Fibroblast of skin of abdomen (primary cell): ENCODE data around the gene NTSR1.

Experiments
- DNase-seq: peaks from one replicate; pipeline ENCODE4 v3.0.0-alpha.2; 2013

NTSR1 gene

GRCh38 chr20:62741191-62741691, 32.6 kb downstream of the NTSR1 start:
- no peak for DNase-seq

- no peak for DNase-seq
Measured at GRCh38 chr20:62741701-62742491, 33.3 kb downstream of the NTSR1 start.

- no peak for DNase-seq
Measured at GRCh38 chr20:62742550-62742949, 33.9 kb downstream of the NTSR1 start.

- no peak for DNase-seq
Measured at GRCh38 chr20:62742979-62743776, 34.5 kb downstream of the NTSR1 start.

GRCh38 chr20:62743777-62744317, 35.2 kb downstream of the NTSR1 start:
- DNase-seq: no peak

- no peak for DNase-seq
Measured at GRCh38 chr20:62744741-62745191, 36.1 kb downstream of the NTSR1 start.

- no peak for DNase-seq
Measured at GRCh38 chr20:62745279-62745951, 36.8 kb downstream of the NTSR1 start.

GRCh38 chr20:62745952-62746288, 37.3 kb downstream of the NTSR1 start:
- DNase-seq: no peak

- no peak for DNase-seq
Measured at GRCh38 chr20:62748311-62748710, 39.7 kb downstream of the NTSR1 start.

- DNase-seq: no peak
Measured at GRCh38 chr20:62749851-62750445, 41.3 kb downstream of the NTSR1 start.

- DNase-seq: no peak
Measured at GRCh38 chr20:62751551-62752150, 43.0 kb downstream of the NTSR1 start.

GRCh38 chr20:62752181-62752670, 43.6 kb downstream of the NTSR1 start:
- DNase-seq: no peak

- peak; percentile 11 for DNase-seq
Measured at GRCh38 chr20:62752671-62753501, 44.2 kb downstream of the NTSR1 start.

- DNase-seq: no peak
Measured at GRCh38 chr20:62753626-62754025, 45.0 kb downstream of the NTSR1 start.

- DNase-seq: no peak
Measured at GRCh38 chr20:62754122-62754990, 45.7 kb downstream of the NTSR1 start.

- DNase-seq: no peak
Measured at GRCh38 chr20:62754991-62755356, 46.3 kb downstream of the NTSR1 start.

- DNase-seq: no peak
Measured at GRCh38 chr20:62755817-62756724, 47.4 kb downstream of the NTSR1 start.

- DNase-seq: no peak
Measured at GRCh38 chr20:62758226-62758912, 49.7 kb downstream of the NTSR1 start.
